HL-60 (cell line): ENCODE results near the gene RASGEF1B.

Experiments used
- GABPA ChIP-seq: IDR thresholded peaks from 2 replicates; pipeline ENCODE4 v1.6.1; 2012; ENCODE audit warnings: low read depth
- TF ChIP-seq, protein P1 (sequence below): IDR thresholded peaks from one replicate; pipeline ENCODE4 v1.5.1; 2011; ENCODE audit warnings: low read length, control low read depth, inconsistent platforms; ENCODE audit not compliant: insufficient read depth
- TF ChIP-seq, protein P2 (sequence below): IDR thresholded peaks from 2 replicates; pipeline ENCODE4 v1.6.1; 2012; ENCODE audit warnings: low read depth; ENCODE audit not compliant: insufficient replicate concordance

DNA sequence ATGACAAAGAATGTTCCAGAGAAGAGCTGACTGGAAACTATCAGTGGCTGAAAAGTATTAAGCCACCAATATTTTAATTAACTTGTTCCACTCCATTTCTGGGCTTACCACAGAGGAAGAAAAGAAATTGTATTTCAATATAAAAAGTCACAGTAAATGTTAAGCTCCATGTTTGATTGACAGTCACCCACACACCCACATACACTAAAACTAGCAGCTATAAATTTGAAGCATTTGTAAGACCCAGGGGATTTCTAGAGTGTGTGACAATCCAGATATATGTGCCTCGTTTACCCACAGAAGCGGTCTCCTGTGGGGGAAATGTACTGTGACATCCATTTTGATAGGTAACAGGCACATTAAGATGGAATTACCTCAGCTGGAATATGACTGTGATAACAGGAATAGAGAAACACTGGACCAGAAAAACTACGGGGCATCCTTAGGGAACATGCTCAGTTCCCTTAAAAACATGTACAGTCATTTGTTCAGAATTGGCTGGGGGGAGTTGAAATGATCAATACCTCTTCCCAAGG lies 39.0 kb upstream of the RASGEF1B start:
- TF ChIP-seq, protein P1, sequence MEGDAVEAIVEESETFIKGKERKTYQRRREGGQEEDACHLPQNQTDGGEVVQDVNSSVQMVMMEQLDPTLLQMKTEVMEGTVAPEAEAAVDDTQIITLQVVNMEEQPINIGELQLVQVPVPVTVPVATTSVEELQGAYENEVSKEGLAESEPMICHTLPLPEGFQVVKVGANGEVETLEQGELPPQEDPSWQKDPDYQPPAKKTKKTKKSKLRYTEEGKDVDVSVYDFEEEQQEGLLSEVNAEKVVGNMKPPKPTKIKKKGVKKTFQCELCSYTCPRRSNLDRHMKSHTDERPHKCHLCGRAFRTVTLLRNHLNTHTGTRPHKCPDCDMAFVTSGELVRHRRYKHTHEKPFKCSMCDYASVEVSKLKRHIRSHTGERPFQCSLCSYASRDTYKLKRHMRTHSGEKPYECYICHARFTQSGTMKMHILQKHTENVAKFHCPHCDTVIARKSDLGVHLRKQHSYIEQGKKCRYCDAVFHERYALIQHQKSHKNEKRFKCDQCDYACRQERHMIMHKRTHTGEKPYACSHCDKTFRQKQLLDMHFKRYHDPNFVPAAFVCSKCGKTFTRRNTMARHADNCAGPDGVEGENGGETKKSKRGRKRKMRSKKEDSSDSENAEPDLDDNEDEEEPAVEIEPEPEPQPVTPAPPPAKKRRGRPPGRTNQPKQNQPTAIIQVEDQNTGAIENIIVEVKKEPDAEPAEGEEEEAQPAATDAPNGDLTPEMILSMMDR = no peak
- TF ChIP-seq, protein P2, sequence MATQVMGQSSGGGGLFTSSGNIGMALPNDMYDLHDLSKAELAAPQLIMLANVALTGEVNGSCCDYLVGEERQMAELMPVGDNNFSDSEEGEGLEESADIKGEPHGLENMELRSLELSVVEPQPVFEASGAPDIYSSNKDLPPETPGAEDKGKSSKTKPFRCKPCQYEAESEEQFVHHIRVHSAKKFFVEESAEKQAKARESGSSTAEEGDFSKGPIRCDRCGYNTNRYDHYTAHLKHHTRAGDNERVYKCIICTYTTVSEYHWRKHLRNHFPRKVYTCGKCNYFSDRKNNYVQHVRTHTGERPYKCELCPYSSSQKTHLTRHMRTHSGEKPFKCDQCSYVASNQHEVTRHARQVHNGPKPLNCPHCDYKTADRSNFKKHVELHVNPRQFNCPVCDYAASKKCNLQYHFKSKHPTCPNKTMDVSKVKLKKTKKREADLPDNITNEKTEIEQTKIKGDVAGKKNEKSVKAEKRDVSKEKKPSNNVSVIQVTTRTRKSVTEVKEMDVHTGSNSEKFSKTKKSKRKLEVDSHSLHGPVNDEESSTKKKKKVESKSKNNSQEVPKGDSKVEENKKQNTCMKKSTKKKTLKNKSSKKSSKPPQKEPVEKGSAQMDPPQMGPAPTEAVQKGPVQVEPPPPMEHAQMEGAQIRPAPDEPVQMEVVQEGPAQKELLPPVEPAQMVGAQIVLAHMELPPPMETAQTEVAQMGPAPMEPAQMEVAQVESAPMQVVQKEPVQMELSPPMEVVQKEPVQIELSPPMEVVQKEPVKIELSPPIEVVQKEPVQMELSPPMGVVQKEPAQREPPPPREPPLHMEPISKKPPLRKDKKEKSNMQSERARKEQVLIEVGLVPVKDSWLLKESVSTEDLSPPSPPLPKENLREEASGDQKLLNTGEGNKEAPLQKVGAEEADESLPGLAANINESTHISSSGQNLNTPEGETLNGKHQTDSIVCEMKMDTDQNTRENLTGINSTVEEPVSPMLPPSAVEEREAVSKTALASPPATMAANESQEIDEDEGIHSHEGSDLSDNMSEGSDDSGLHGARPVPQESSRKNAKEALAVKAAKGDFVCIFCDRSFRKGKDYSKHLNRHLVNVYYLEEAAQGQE = no peak
- TF ChIP-seq GABPA = no peak
